ENCODE measurements around the gene TMEM69.
"Not testable (repeated sequence)": the region's sequence is repeated elsewhere in the genome, so short reads cannot be mapped to it uniquely, and the experiment has no call there.

DNA sequence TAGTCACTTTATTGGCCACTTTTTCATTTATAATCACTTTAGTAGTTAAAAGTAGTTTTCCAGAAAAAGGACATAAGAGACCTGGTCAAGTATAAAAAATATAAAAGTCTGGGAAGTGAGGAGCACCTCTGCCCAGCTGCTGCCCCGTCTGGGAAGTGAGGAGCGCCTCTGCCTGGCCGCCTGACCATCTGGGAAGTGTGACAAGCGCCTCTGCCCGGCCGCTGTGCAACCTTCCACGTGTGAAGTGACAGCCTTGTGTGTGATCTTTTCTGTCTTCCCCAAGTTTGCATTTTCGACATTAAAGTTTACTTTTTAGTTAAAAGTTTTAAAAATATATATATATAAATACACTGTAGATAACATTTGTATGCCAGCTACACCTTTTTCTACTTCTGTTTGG is 5.8 kb downstream of the TMEM69 start:
- not testable (repeated sequence) for TF ChIP-seq ZNF561 (tag by site-specific recombination; IDR thresholded peaks at IDR 0.05; ENCODE audit: borderline replicate concordance); OVOL3 (tag by site-specific recombination; IDR thresholded peaks at IDR 0.05)
- TF ChIP-seq, protein P1, sequence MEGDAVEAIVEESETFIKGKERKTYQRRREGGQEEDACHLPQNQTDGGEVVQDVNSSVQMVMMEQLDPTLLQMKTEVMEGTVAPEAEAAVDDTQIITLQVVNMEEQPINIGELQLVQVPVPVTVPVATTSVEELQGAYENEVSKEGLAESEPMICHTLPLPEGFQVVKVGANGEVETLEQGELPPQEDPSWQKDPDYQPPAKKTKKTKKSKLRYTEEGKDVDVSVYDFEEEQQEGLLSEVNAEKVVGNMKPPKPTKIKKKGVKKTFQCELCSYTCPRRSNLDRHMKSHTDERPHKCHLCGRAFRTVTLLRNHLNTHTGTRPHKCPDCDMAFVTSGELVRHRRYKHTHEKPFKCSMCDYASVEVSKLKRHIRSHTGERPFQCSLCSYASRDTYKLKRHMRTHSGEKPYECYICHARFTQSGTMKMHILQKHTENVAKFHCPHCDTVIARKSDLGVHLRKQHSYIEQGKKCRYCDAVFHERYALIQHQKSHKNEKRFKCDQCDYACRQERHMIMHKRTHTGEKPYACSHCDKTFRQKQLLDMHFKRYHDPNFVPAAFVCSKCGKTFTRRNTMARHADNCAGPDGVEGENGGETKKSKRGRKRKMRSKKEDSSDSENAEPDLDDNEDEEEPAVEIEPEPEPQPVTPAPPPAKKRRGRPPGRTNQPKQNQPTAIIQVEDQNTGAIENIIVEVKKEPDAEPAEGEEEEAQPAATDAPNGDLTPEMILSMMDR (tag by site-specific recombination; IDR thresholded peaks at IDR 0.05) = not testable (repeated sequence)
